ENCODE results near the gene NUP50. TPM values are rescaled to one million over a fixed set of nuclear protein-coding genes. Genes with fewer than 3 reads are reported as not detected.

The NUP50 gene
- total RNA-seq, 3 donors from 2014 or later = 42.5 to 80.7 (median 65.7) TPM

- Histone ChIP-seq H3K36me3 (ENCODE audit: low read depth) (no peaks in the 10 kb centered on the region), H3K4me3 (no peak overlapping the region), H3K9me3 (no peaks in the 10 kb centered on the region), H3K4me1 (ENCODE audit: low read depth) (no peaks in the 10 kb centered on the region)
- no peak for DNase-seq
- intact Hi-C loops (cut with DNase I, micrococcal nuclease) = no loop called here
- ATAC-seq = no peak
- no peak for TF ChIP-seq CTCF (IDR thresholded peaks at IDR 0.05)
These were observed 18.0 kb downstream of the NUP50 start for GRCh38 chr22:45181766-45182165.

- Histone ChIP-seq H3K4me1 (ENCODE audit: low read depth) (no peaks in the 10 kb centered on the region), H3K9me3 (no peaks in the 10 kb centered on the region), H3K36me3 (ENCODE audit: low read depth) (no peaks in the 10 kb centered on the region), H3K4me3 (no peak overlapping the region)
- ATAC-seq (no peak), DNase-seq (no peak)
- intact Hi-C loops (cut with DNase I, micrococcal nuclease) = no loop called here
- TF ChIP-seq CTCF (IDR thresholded peaks at IDR 0.05) = no peak
These were observed 20.2 kb downstream of the NUP50 start for GRCh38 chr22:45183974-45184373.

DNA sequence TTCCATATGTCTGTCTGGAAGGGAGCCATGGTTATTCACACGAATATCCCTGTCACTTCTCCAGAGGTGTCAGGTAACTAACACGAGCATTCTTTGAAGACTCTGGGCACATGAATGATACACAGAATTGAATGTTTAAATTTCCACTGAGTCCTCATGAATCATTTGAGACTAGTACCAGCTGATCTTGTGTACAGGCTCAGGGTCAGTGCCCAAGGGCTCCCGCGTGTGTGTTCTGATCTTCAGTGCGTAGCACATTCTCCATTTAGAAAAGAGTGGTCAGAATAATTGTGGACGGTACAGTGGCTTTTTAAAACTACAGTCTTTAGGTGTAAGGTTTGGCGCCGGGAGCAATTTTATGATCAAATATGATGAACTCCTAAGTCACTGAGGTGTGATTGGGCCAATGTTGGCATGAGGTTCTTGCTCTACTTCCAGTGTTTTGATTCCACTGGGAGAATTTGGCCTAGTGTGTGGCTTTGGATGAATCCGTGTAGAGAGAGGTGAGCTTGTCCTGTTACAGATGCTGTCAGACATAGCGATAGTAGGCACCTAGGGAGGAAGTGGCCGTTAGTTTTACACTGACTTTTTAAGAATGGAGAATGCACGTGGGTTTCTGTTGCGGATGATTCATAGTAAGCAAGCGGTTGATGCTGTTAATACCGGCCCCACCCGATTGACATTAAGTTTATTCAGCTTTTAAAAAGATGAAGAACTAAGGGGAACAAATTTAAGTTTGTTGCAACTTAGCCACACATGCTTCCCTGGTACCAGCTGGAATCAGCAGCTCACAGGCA lies 22.2 kb downstream of the NUP50 start:
- no peaks in the 10 kb centered on the region for H3K36me3 ChIP-seq (ENCODE audit: low read depth)
- DNase-seq = no peak
- no peak overlapping the region for H3K4me3 ChIP-seq
- no peak for TF ChIP-seq CTCF (IDR thresholded peaks at IDR 0.05)
- H3K4me1 ChIP-seq (ENCODE audit: low read depth) = no peaks in the 10 kb centered on the region
- ATAC-seq = no peak
- no peaks in the 10 kb centered on the region for H3K9me3 ChIP-seq
- intact Hi-C loops (cut with DNase I, micrococcal nuclease) = no loop called here

GRCh38 chr22:45187891-45188290 lies 24.2 kb downstream of the NUP50 start:
- H3K4me1 ChIP-seq (ENCODE audit: low read depth) = no peaks in the 10 kb centered on the region
- DNase-seq = no peak
- no peak for TF ChIP-seq CTCF (IDR thresholded peaks at IDR 0.05)
- no peak overlapping the region for H3K4me3 ChIP-seq
- H3K9me3 ChIP-seq = no peaks in the 10 kb centered on the region
- no peak for ATAC-seq
- no peaks in the 10 kb centered on the region for H3K36me3 ChIP-seq (ENCODE audit: low read depth)
- intact Hi-C loops (cut with DNase I, micrococcal nuclease) = no loop called here

DNA sequence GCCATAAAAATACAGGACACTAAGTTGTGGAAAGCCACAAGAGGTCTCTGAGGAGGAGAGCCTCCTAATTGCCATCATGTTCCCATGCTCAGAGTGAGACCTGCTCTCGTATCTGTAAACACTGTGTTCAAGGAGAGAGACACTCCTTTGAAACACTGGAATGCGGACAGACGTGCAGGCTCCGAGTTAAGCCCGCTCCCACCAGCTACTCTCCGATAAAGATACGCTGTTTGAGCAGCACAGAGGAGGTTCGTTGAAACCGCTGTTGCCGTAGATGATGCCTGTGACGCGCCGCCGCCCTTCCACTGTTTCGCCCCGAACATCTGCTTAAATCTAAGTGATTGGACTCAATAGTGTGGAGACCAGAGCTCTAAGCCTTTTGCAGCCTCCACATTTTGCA lies 25.1 kb downstream of the NUP50 start:
- ATAC-seq = no peak
- DNase-seq = no peak
- Histone ChIP-seq H3K36me3 (ENCODE audit: low read depth) (no peaks in the 10 kb centered on the region), H3K4me1 (ENCODE audit: low read depth) (no peaks in the 10 kb centered on the region), H3K4me3 (no peak overlapping the region), H3K9me3 (no peaks in the 10 kb centered on the region)
- no peak for TF ChIP-seq CTCF (IDR thresholded peaks at IDR 0.05)
- intact Hi-C loops (cut with DNase I, micrococcal nuclease) = no loop called here
